T-helper 1 cell treated with Interleukin-12 subunit alpha and Interleukin-12 subunit beta and Interleukin-4 antibody, amounts not matched to agents 30 μg/mL and 1 μg/mL, for 36 hours (primary cell): ENCODE measurements around the gene RYR2.
"Not testable (repeated sequence)": the region's sequence is repeated elsewhere in the genome, so short reads cannot be mapped to it uniquely, and the experiment has no call there.

Source experiments
- H3K27ac Mint-ChIP-seq: one replicate; pipeline ENCODE4 v1.8.0; 2021; ENCODE audit warnings: mild to moderate bottlenecking, mixed read lengths
- H3K27me3 Mint-ChIP-seq: one replicate; pipeline ENCODE4 v1.8.0; 2021; ENCODE audit warnings: low read depth, mixed read lengths
- H3K36me3 Mint-ChIP-seq: one replicate; pipeline ENCODE4 v1.8.0; 2021; ENCODE audit warnings: low read depth, mixed read lengths
- H3K4me1 Mint-ChIP-seq: one replicate; pipeline ENCODE4 v1.8.0; 2021; ENCODE audit warnings: low read depth, mixed read lengths
- H3K4me3 Mint-ChIP-seq: one replicate; pipeline ENCODE4 v1.8.0; 2021; ENCODE audit warnings: mild to moderate bottlenecking, moderate library complexity, mixed read lengths
- H3K9me3 Mint-ChIP-seq: one replicate; pipeline ENCODE4 v1.8.0; 2021; ENCODE audit warnings: mixed read lengths

RYR2 gene

GRCh38 chr1:237566581-237566980, 524.6 kb downstream of the RYR2 start:
- no peaks in the 10 kb centered on the region for H3K4me1 Mint-ChIP-seq
- no peak overlapping the region for H3K27ac Mint-ChIP-seq
- no peaks in the 10 kb centered on the region for H3K27me3 Mint-ChIP-seq
- no peaks in the 10 kb centered on the region for H3K36me3 Mint-ChIP-seq
- no peak overlapping the region for H3K4me3 Mint-ChIP-seq
- no peaks in the 10 kb centered on the region for H3K9me3 Mint-ChIP-seq

GRCh38 chr1:237568955-237569354, 527.0 kb downstream of the RYR2 start:
- Mint-ChIP-seq H3K4me3 (no peak overlapping the region), H3K36me3 (no peaks in the 10 kb centered on the region)

GRCh38 chr1:237570530-237570929, 528.5 kb downstream of the RYR2 start:
- Mint-ChIP-seq H3K27ac (no peak overlapping the region), H3K4me1 (no peaks in the 10 kb centered on the region)

More at GRCh38 chr1:237568955-237569354, 527.0 kb downstream of the RYR2 start:
- H3K9me3 Mint-ChIP-seq, result peaks cover 3% of the 10 kb centered on the region
- no peak overlapping the region for H3K27ac Mint-ChIP-seq
- no peaks in the 10 kb centered on the region for H3K27me3 Mint-ChIP-seq
- no peaks in the 10 kb centered on the region for H3K4me1 Mint-ChIP-seq

GRCh38 chr1:237574536-237574935, 532.6 kb downstream of the RYR2 start:
- Mint-ChIP-seq H3K27ac (no peak overlapping the region), H3K9me3 (peaks cover 23% of the 10 kb centered on the region), H3K4me3 (no peak overlapping the region), H3K4me1 (no peaks in the 10 kb centered on the region), H3K36me3 (no peaks in the 10 kb centered on the region), H3K27me3 (no peaks in the 10 kb centered on the region)

More at GRCh38 chr1:237570530-237570929, 528.5 kb downstream of the RYR2 start:
- no peak overlapping the region for H3K4me3 Mint-ChIP-seq
- peaks cover 6% of the 10 kb centered on the region for H3K9me3 Mint-ChIP-seq
- H3K27me3 Mint-ChIP-seq, result no peaks in the 10 kb centered on the region
- no peaks in the 10 kb centered on the region for H3K36me3 Mint-ChIP-seq

GRCh38 chr1:237578540-237578939, 536.6 kb downstream of the RYR2 start:
- Mint-ChIP-seq H3K4me3 (no peak overlapping the region), H3K27me3 (no peaks in the 10 kb centered on the region), H3K27ac (no peak overlapping the region), H3K9me3 (peaks cover 21% of the 10 kb centered on the region), H3K36me3 (no peaks in the 10 kb centered on the region), H3K4me1 (no peaks in the 10 kb centered on the region)

GRCh38 chr1:237580726-237581125, 538.7 kb downstream of the RYR2 start:
- H3K36me3 Mint-ChIP-seq, result no peaks in the 10 kb centered on the region
- H3K4me1 Mint-ChIP-seq, result no peaks in the 10 kb centered on the region
- no peaks in the 10 kb centered on the region for H3K27me3 Mint-ChIP-seq
- H3K4me3 Mint-ChIP-seq, result no peak overlapping the region
- H3K27ac Mint-ChIP-seq, result no peak overlapping the region
- H3K9me3 Mint-ChIP-seq, result peaks cover 16% of the 10 kb centered on the region

- peaks cover 5% of the 10 kb centered on the region for H3K9me3 Mint-ChIP-seq
- no peaks in the 10 kb centered on the region for H3K4me1 Mint-ChIP-seq
- no peak overlapping the region for H3K27ac Mint-ChIP-seq
- no peaks in the 10 kb centered on the region for H3K27me3 Mint-ChIP-seq
- H3K4me3 Mint-ChIP-seq, result no peak overlapping the region
- H3K36me3 Mint-ChIP-seq, result no peaks in the 10 kb centered on the region
These were observed 541.3 kb downstream of the RYR2 start for GRCh38 chr1:237583270-237583669.

- H3K27ac Mint-ChIP-seq, result no peak overlapping the region
- no peaks in the 10 kb centered on the region for H3K27me3 Mint-ChIP-seq
These were observed 541.8 kb downstream of the RYR2 start for GRCh38 chr1:237583756-237584155.

GRCh38 chr1:237590386-237590785, 548.4 kb downstream of the RYR2 start:
- Mint-ChIP-seq H3K27me3 (no peaks in the 10 kb centered on the region), H3K27ac (no peak overlapping the region), H3K36me3 (no peaks in the 10 kb centered on the region), H3K9me3 (peaks cover 4% of the 10 kb centered on the region), H3K4me3 (no peak overlapping the region), H3K4me1 (no peaks in the 10 kb centered on the region)

More at GRCh38 chr1:237583756-237584155, 541.8 kb downstream of the RYR2 start:
- H3K4me3 Mint-ChIP-seq, result no peak overlapping the region
- H3K4me1 Mint-ChIP-seq, result no peaks in the 10 kb centered on the region
- H3K36me3 Mint-ChIP-seq, result no peaks in the 10 kb centered on the region
- H3K9me3 Mint-ChIP-seq, result peaks cover 4% of the 10 kb centered on the region

- Mint-ChIP-seq H3K4me1 (no peaks in the 10 kb centered on the region), H3K27ac (no peak overlapping the region), H3K4me3 (no peak overlapping the region), H3K36me3 (no peaks in the 10 kb centered on the region), H3K27me3 (no peaks in the 10 kb centered on the region), H3K9me3 (peaks cover 4% of the 10 kb centered on the region)
These were observed 549.4 kb downstream of the RYR2 start for GRCh38 chr1:237591353-237591752.

- H3K4me3 Mint-ChIP-seq, H3K36me3 Mint-ChIP-seq, H3K27ac Mint-ChIP-seq, H3K4me1 Mint-ChIP-seq, H3K27me3 Mint-ChIP-seq: not testable (repeated sequence)
- peaks cover 12% of the 10 kb centered on the region for H3K9me3 Mint-ChIP-seq
These were observed 561.1 kb downstream of the RYR2 start for GRCh38 chr1:237603036-237603568.

- no peaks in the 10 kb centered on the region for H3K4me1 Mint-ChIP-seq
- H3K27ac Mint-ChIP-seq, result no peak overlapping the region
- peaks cover 11% of the 10 kb centered on the region for H3K9me3 Mint-ChIP-seq
- H3K36me3 Mint-ChIP-seq, result no peaks in the 10 kb centered on the region
- H3K27me3 Mint-ChIP-seq, result no peaks in the 10 kb centered on the region
- no peak overlapping the region for H3K4me3 Mint-ChIP-seq
These were observed 566.4 kb downstream of the RYR2 start for GRCh38 chr1:237608433-237608832.

GRCh38 chr1:237610157-237610556, 568.2 kb downstream of the RYR2 start:
- Mint-ChIP-seq H3K27me3 (no peaks in the 10 kb centered on the region), H3K4me1 (no peaks in the 10 kb centered on the region), H3K27ac (no peak overlapping the region), H3K9me3 (peaks cover 16% of the 10 kb centered on the region), H3K4me3 (no peak overlapping the region), H3K36me3 (no peaks in the 10 kb centered on the region)

- no peak overlapping the region for H3K4me3 Mint-ChIP-seq
- H3K27me3 Mint-ChIP-seq, result no peaks in the 10 kb centered on the region
- no peak overlapping the region for H3K27ac Mint-ChIP-seq
These were observed 572.0 kb downstream of the RYR2 start for GRCh38 chr1:237613984-237614383.

GRCh38 chr1:237619553-237619952, 577.6 kb downstream of the RYR2 start:
- Mint-ChIP-seq H3K4me1 (no peaks in the 10 kb centered on the region), H3K4me3 (no peak overlapping the region), H3K9me3 (peaks cover 21% of the 10 kb centered on the region), H3K27ac (no peak overlapping the region), H3K27me3 (no peaks in the 10 kb centered on the region), H3K36me3 (no peaks in the 10 kb centered on the region)

More at GRCh38 chr1:237613984-237614383, 572.0 kb downstream of the RYR2 start:
- H3K4me1 Mint-ChIP-seq, result no peaks in the 10 kb centered on the region
- H3K36me3 Mint-ChIP-seq, result no peaks in the 10 kb centered on the region
- H3K9me3 Mint-ChIP-seq, result peaks cover 22% of the 10 kb centered on the region

GRCh38 chr1:237634922-237635321, 592.9 kb downstream of the RYR2 start:
- no peaks in the 10 kb centered on the region for H3K4me1 Mint-ChIP-seq
- no peak overlapping the region for H3K4me3 Mint-ChIP-seq

More at GRCh38 chr1:237634922-237635321, 592.9 kb downstream of the RYR2 start:
- Mint-ChIP-seq H3K36me3 (no peaks in the 10 kb centered on the region), H3K9me3 (peaks cover 8% of the 10 kb centered on the region), H3K27me3 (no peaks in the 10 kb centered on the region), H3K27ac (no peak overlapping the region)
